GM21390 (cell line): ENCODE measurements around the gene CDK5RAP3.

Experiments
- ATAC-seq: cut with Tn5 transposase; IDR thresholded peaks from one replicate; pipeline ENCODE4 v1.9.1; 2021; ENCODE audit not compliant: unreplicated experiment

The CDK5RAP3 gene

GRCh38 chr17:48022901-48023300 lies 52.0 kb downstream of the CDK5RAP3 start:
- ATAC-seq, result no peak

- no peak for ATAC-seq
Measured at GRCh38 chr17:48023400-48024148, 52.7 kb downstream of the CDK5RAP3 start.

GRCh38 chr17:48024149-48025039 lies 53.5 kb downstream of the CDK5RAP3 start:
- ATAC-seq, result peak; percentile 2

GRCh38 chr17:48025040-48025903 lies 54.4 kb downstream of the CDK5RAP3 start:
- ATAC-seq, result peak; percentile 79

GRCh38 chr17:48025904-48026501 lies 55.1 kb downstream of the CDK5RAP3 start:
- ATAC-seq, result no peak

GRCh38 chr17:48026502-48027321 lies 55.8 kb downstream of the CDK5RAP3 start:
- ATAC-seq, result no peak

- ATAC-seq, result no peak
Measured at GRCh38 chr17:48027322-48027981, 56.5 kb downstream of the CDK5RAP3 start.

GRCh38 chr17:48028736-48029135 lies 57.8 kb downstream of the CDK5RAP3 start:
- ATAC-seq, result no peak

- ATAC-seq, result no peak
Measured at GRCh38 chr17:48030531-48030930, 59.6 kb downstream of the CDK5RAP3 start.
